SK-N-MC (cell line): ENCODE results near the gene LNX2.
A peak's percentile ranks its signal among the peaks of the same experiment; 100 is the strongest.

Experiments used
- DNase-seq: peaks from one replicate; pipeline ENCODE4 v3.0.0-alpha.2; 2011; ENCODE audit warnings: low read depth, low spot score
- H3K27ac ChIP-seq: fragments of 200-600 bp; sonication (generic); 2 replicates; pipeline ENCODE4 v1.5.1; 2016; ENCODE audit warnings: mixed run types
- H3K36me3 ChIP-seq: fragments of 200-600 bp; sonication (generic); 2 replicates; pipeline ENCODE4 v1.6.1; 2017; ENCODE audit warnings: antibody characterized with exemption, low read length, mixed read lengths; ENCODE audit not compliant: insufficient read depth
- H3K4me3 ChIP-seq: fragments of 200-600 bp; sonication (generic); 2 replicates; pipeline ENCODE4 v1.5.1; 2016
- H3K9ac ChIP-seq: fragments of 200-600 bp; sonication (generic); 2 replicates; pipeline ENCODE4 v1.8.0; 2017; ENCODE audit warnings: mixed run types, mixed read lengths; ENCODE audit not compliant: insufficient read length
- H3K9me3 ChIP-seq: fragments of 200-600 bp; sonication (generic); 2 replicates; pipeline ENCODE4 v1.6.1; 2017; ENCODE audit warnings: low read depth, mild to moderate bottlenecking, antibody characterized with exemption, low read length, moderate library complexity, mixed read lengths
- EZH2 ChIP-seq: fragments of 200-600 bp; sonication (generic); IDR thresholded peaks from one replicate; pipeline ENCODE4 v1.6.1; 2017; ENCODE audit warnings: antibody characterized with exemption
- FOXP2 ChIP-seq: optimal IDR thresholded peaks from 2 replicates; pipeline ENCODE3; 2011; ENCODE audit warnings: mild to moderate bottlenecking, moderate library complexity; ENCODE audit not compliant: insufficient read depth; ENCODE audit errors: extremely low read length, control extremely low read depth
- POLR2AphosphoS5 ChIP-seq: IDR thresholded peaks from 2 replicates; pipeline ENCODE4 v1.6.1; 2012; ENCODE audit warnings: mild to moderate bottlenecking, low read depth, low read length, borderline replicate concordance

The LNX2 gene

DNA sequence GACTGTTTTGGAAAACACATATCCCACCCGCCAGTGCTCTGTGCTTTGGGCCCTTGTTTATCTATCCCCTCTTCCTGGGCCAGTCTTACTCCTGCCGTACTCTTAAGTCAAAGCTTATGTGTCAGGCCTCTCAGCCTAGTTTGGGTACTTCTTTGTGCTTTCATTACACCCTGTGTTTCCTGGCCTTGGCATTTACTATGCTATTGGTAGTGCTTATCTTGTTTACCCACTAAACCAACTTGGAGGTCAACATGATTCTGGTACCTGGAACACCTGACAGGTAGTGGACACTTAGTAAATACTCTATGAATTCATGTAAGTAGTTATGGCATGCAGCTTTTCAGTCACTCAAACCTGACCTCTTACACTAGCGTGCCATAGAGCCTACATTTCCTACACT is 3.7 kb upstream of the LNX2 start:
- no peaks in the 10 kb centered on the region for H3K9me3 ChIP-seq
- TF ChIP-seq EZH2 (no peak), FOXP2 (no peak), POLR2AphosphoS5 (no peak)
- H3K9ac ChIP-seq: no peak overlapping the region
- H3K27ac ChIP-seq: no peak overlapping the region
- H3K4me3 ChIP-seq: no peak overlapping the region
- H3K36me3 ChIP-seq: peaks cover 34% of the 10 kb centered on the region
- no peak for DNase-seq

DNA sequence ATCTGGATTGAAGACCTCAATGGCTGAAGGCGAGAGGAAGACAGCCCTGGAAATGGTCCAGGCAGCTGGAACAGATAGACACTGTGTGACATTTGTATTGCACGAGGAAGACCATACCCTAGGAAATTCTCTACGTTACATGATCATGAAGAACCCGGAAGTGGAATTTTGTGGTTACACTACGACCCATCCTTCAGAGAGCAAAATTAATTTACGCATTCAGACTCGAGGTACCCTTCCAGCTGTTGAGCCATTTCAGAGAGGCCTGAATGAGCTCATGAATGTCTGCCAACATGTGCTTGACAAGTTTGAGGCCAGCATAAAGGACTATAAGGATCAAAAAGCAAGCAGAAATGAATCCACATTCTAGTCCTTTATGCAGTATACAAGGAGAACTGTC is 2.6 kb upstream of the LNX2 start:
- Histone ChIP-seq H3K36me3 (peaks cover 29% of the 10 kb centered on the region), H3K4me3 (peak overlapping the region; percentile 95), H3K9ac (peak overlapping the region; percentile 94), H3K27ac (no peak overlapping the region), H3K9me3 (no peaks in the 10 kb centered on the region)
- TF ChIP-seq POLR2AphosphoS5 (no peak), EZH2 (no peak), FOXP2 (no peak)
- DNase-seq: no peak

DNA sequence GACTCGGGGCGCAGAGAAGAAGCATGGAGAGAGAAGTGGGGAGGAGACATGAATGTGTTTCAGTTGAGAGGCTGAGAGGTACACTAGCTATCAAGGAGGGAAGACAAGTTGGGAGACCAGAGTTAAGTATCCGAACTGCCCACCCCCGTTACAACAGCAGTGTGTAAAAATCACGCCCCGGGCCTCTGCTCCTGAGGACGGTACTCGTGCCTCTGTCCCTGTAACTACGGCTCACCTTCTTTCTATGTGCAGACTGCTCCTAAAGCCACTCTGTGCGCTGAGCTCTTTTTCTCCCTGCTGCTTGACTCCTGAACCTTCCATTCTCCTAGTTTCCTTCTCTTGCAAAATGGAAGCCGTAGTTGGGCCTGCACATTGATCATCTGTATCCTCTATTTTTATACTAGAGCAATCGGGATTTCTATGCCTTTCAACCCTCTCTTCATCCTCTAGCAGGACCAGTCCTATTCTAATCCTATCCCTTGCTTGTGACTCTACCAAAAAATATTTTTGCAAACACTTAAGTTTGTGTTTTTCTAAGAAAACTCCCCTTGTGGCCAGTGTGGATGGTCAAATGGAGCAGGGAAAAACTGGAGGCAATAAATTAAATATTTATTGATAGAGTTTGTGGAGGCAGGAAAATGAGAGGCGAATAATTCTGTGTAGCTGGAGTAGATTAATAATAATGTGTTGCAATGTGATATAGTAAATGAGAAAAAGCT is 1.9 kb upstream of the LNX2 start:
- no peak for DNase-seq
- no peak for TF ChIP-seq FOXP2
- TF ChIP-seq POLR2AphosphoS5: no peak
- no peak for TF ChIP-seq EZH2
- H3K27ac ChIP-seq: peak overlapping the region; percentile 16; the same call in 1 of the 2 replicates

DNA sequence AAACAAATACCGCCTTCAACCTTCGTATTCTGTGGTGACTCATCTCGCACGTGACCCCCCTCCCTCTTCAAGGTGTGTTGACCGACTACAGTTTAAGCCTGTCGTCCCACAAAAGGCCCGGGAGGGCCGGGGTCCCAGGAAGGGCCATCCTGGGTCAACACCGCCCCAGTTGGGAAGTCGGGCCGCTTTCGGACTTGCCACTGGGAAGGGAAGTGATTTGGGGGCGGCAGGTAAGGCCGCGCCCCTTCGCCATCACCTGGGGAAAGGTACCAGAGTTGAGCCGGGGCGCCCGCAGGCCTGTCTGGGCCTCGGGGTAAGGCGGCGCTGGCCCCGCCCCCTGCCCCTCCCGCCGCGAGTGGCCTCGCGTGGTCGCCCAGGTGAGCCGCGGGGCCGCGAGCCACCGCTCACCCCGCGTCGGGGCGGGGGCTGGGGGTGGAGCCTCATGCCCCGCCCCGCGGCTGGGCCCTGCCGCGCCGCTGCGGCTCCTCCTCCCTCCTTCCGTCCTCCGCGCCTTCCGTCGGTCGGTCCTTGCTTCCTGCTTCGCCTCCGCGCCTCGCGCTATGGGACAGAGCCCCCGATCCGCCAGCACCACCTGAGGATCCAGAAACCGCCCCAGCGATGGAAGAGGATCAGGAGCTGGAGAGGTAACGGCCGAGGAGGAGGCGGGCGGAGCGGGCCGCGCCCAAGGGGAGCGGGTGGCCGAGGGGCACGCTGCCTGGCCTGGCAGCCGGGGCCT is 1.2 kb upstream of the LNX2 start, which contains the start of gene POLR1D:
POLR1D (plus strand) TSS at position 527 of the 736 bp plus-strand sequence; CDS start at position 619, 92 bp downstream.
- peak within 1 kb of the TSS; percentile 94 for H3K9ac ChIP-seq

More for the DNA sequence above, 1.9 kb upstream of the LNX2 start:
- no peaks in the 10 kb centered on the region for H3K9me3 ChIP-seq
- H3K4me3 ChIP-seq: peak overlapping the region; percentile 95
- H3K9ac ChIP-seq: peak overlapping the region; percentile 94
- H3K36me3 ChIP-seq: peaks cover 28% of the 10 kb centered on the region

DNA sequence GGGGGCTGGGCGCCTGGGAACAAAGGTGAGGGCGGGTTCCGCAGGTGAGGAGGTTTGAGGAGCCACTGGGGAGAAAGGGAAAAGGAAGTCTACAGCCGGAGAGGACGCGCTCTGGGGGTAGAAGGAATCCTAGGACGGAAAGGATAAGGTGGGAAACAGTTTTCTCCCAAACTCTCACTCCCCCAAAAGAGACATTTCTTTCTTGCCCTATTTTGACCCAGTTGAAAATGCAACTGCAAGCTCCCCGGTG is 712 bp upstream of the LNX2 start:
- peak overlapping the region; percentile 39 for H3K9ac ChIP-seq
- TF ChIP-seq EZH2 (no peak), POLR2AphosphoS5 (no peak), FOXP2 (no peak)
- H3K36me3 ChIP-seq: peaks cover 26% of the 10 kb centered on the region
- DNase-seq: no peak
- H3K9me3 ChIP-seq: no peaks in the 10 kb centered on the region
- peak overlapping the region; percentile 95 for H3K4me3 ChIP-seq
- H3K27ac ChIP-seq: peak overlapping the region; percentile 60; the same call in 1 of the 2 replicates

More for the DNA sequence above, 1.2 kb upstream of the LNX2 start, which contains the start of gene POLR1D:
- Histone ChIP-seq H3K36me3 (peaks cover 28% of the 10 kb centered on the region), H3K4me3 (peak within 1 kb of the TSS; percentile 95), H3K27ac (peak within 1 kb of the TSS; percentile 60; the same call in 1 of the 2 replicates), H3K9me3 (no peaks in the 10 kb centered on the region)
- TF ChIP-seq FOXP2 (no peak), POLR2AphosphoS5 (peak; percentile 94), EZH2 (no peak)
- no peak for DNase-seq

DNA sequence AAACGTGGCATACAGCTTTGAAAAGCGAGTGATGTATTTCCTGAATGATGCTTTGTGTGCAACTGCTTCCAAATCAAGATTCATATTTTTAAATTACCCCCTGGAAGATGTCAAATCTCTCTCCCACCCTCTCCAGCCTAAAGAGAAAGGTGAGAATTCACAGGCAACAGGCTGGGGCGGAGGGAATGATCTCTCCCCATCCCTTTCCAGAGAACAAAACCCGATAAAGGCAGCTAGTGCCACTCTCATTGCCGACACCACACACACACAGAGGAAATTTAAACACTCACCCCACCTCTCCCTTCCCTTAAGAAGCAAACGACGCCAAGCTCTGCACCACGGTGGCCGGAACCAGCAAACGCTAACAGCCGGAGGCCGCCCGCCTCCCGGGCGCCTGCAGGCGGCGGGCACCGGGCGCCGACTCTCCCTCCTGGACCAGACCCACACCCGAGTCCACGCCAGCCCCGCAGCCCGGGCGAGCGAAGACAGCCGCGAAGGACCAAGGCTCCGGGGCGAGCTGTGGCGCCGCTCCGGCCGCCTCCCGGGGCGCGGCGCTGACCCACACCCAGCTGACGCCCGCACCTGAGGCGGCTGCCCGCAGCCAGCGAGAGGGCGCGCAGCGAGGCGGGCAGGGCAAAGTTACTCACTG is 477 bp downstream of the LNX2 start:
- H3K9ac ChIP-seq: peak overlapping the region; percentile 75
- peak overlapping the region; percentile 95 for H3K4me3 ChIP-seq
- DNase-seq: no peak
- H3K27ac ChIP-seq: no peak overlapping the region
- TF ChIP-seq FOXP2 (no peak), EZH2 (no peak), POLR2AphosphoS5 (no peak)
- no peaks in the 10 kb centered on the region for H3K9me3 ChIP-seq
- H3K36me3 ChIP-seq: peaks cover 21% of the 10 kb centered on the region

DNA sequence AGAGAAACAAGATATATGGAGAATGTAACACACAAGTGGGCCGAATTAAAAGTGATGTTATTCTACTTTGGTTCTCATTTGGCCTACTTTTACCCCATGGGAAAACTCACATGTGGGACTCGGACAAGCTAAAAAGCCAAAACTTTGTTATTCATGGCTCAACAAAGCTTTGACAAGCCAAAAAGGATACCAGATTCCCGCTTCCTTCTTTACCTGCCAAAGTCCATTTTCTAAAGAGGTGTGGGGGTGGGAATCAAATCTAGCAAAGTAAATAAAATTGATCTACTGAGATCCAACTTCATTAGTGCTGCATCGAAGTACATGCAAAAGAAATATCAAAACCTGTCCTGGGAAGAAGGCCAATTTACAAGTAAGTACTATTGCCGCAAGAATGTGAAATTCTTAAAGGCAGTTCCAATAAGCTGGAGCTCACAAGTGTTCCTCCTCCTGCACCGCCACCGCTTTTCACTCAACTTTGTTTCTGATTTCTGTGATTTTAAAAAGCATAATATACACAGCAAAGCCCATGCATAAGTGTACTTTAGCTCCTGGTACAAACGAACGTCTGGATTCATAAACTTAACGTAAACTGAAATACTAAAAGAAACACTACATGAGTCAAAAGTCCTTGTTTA is 1.1 kb downstream of the LNX2 start:
- peak overlapping the region; percentile 75 for H3K9ac ChIP-seq
- H3K9me3 ChIP-seq: no peaks in the 10 kb centered on the region; the same call in 1 of the 2 replicates
- H3K27ac ChIP-seq: no peak overlapping the region
- DNase-seq: no peak
- H3K36me3 ChIP-seq: peaks cover 16% of the 10 kb centered on the region
- TF ChIP-seq FOXP2: no peak
- no peak for TF ChIP-seq EZH2
- no peak for TF ChIP-seq POLR2AphosphoS5
- peak overlapping the region; percentile 95 for H3K4me3 ChIP-seq

DNA sequence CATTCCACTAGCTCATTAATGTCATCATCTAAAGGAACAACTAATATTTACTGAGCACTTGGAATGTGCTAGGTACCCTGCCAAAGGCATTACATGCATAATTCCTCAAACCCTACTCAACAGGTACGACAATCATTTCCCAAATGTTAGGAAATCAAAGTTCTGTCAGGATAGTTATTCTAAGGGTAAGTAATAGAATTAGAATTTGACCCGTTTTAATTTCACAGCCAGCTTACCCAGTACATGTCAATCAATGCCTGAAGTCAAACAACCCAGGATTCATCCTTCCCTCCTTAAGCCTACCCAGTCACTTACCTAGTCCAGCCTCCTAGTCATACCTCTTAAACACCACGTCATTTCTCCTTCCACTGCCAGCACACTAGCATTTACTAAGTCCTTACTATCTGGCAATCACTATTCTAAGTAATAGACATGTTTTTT is 2.4 kb downstream of the LNX2 start:
- Histone ChIP-seq H3K4me3 (no peak overlapping the region), H3K9ac (no peak overlapping the region), H3K36me3 (peaks cover 3% of the 10 kb centered on the region), H3K27ac (no peak overlapping the region), H3K9me3 (no peaks in the 10 kb centered on the region; the same call in 1 of the 2 replicates)
- TF ChIP-seq EZH2 (no peak), FOXP2 (no peak), POLR2AphosphoS5 (no peak)
- DNase-seq: no peak
